PC-9 (cell line): ENCODE data around the gene LZTS3. TPM values are rescaled to one million over a fixed set of nuclear protein-coding genes. Genes with fewer than 3 reads are reported as not detected.

Experiments used
- BruUV-seq: library from RNA; stranded (reverse); fragments of 400-500 nt; replicated peaks from 2 replicates; lab custom pipeline; 2021; lab: Mats Ljungman, UMichigan
- CTCF ChIA-PET: fragments of 300-600 bp; sonication (Branson Sonifier 250); formaldehyde crosslinking; loops from one replicate; lab custom pipeline; 2022; ENCODE audit warnings: antibody characterized with exemption; lab: Charles Lee
- POLR2A ChIA-PET: fragments of 300-600 bp; sonication (Branson Sonifier 250); formaldehyde crosslinking; loops from one replicate; lab custom pipeline; 2022; ENCODE audit warnings: antibody characterized with exemption; ENCODE audit not compliant: unreplicated experiment; lab: Charles Lee
- DNase-seq, 2 experiments: peaks; one replicate each; pipeline versions ENCODE4 v3.0.0 to v3.0.0-alpha.2; 2015 to 2022; ENCODE audit warnings: mixed read lengths in 1 of 2
- H2AFZ ChIP-seq: fragments of 200-600 bp; sonication (generic); 2 replicates; pipeline ENCODE4 v1.8.1; 2017; ENCODE audit warnings: antibody characterized with exemption
- H3F3A ChIP-seq: fragments of 200-600 bp; sonication (generic); 2 replicates; pipeline ENCODE4 v1.8.1; 2017; ENCODE audit warnings: antibody characterized with exemption, mild to moderate bottlenecking, low read depth; ENCODE audit not compliant: insufficient read depth
- H3K27ac ChIP-seq: fragments of 200-600 bp; sonication (generic); 2 replicates; pipeline ENCODE4 v1.6.1; 2016; ENCODE audit warnings: mixed run types
- H3K27me3 ChIP-seq: fragments of 200-600 bp; sonication (generic); 2 replicates; pipeline ENCODE4 v1.6.1; 2016; ENCODE audit warnings: low read depth, mixed run types; ENCODE audit not compliant: insufficient read depth
- H3K36me3 ChIP-seq: fragments of 200-600 bp; sonication (generic); 2 replicates; pipeline ENCODE4 v1.6.1; 2016; ENCODE audit warnings: low read depth, mixed run types
- H3K4me1 ChIP-seq: fragments of 200-600 bp; sonication (generic); replicated peaks from 2 replicates; pipeline ENCODE4 v1.6.1; 2016; ENCODE audit warnings: mixed run types; ENCODE audit not compliant: insufficient read depth
- H3K4me2 ChIP-seq: fragments of 200-600 bp; sonication (generic); 2 replicates; pipeline ENCODE4 v1.6.1; 2017; ENCODE audit warnings: mixed run types
- H3K4me3 ChIP-seq: fragments of 200-600 bp; sonication (generic); 2 replicates; pipeline ENCODE4 v1.6.1; 2016; ENCODE audit warnings: mixed run types
- H3K79me2 ChIP-seq: fragments of 200-600 bp; sonication (generic); 2 replicates; pipeline ENCODE4 v1.6.1; 2017; ENCODE audit warnings: low read depth, mixed run types
- H3K9me2 ChIP-seq: fragments of 200-600 bp; sonication (generic); 2 replicates; pipeline ENCODE4 v1.8.1; 2017; ENCODE audit warnings: mild to moderate bottlenecking; ENCODE audit not compliant: insufficient read depth
- H3K9me3 ChIP-seq: fragments of 200-600 bp; sonication (generic); 2 replicates; pipeline ENCODE4 v1.8.1; 2016; ENCODE audit warnings: low read depth; ENCODE audit not compliant: insufficient read depth
- H4K20me1 ChIP-seq: fragments of 200-600 bp; sonication (generic); 2 replicates; pipeline ENCODE4 v1.8.1; 2017; ENCODE audit not compliant: insufficient read depth
- EZH2 ChIP-seq: fragments of 200-600 bp; sonication (generic); IDR thresholded peaks from 2 replicates; pipeline ENCODE4 v1.8.0; 2017; ENCODE audit warnings: antibody characterized with exemption, low read depth
- intact Hi-C: fragments of 100-400 bp; cut with micrococcal nuclease; formaldehyde crosslinking; loops from one replicate; pipeline ENCODE4 v1.10.0; 2022; ENCODE audit not compliant: unreplicated experiment
- total RNA-seq: library from RNA; stranded (reverse); gene quantifications from 2 replicates; pipeline ENCODE4 v1.2.3, GENCODE V29; 2021
- TF ChIP-seq, protein P1 (sequence below): fragments of 200-600 bp; sonication (generic); conservative IDR thresholded peaks from 2 replicates; pipeline ENCODE4 v1.6.1; 2017; ENCODE audit warnings: mixed run types, antibody characterized with exemption, mild to moderate bottlenecking, moderate library complexity

Gene LZTS3
- total RNA-seq, 1 experiment from 2014 or later: 10.4 TPM

DNA sequence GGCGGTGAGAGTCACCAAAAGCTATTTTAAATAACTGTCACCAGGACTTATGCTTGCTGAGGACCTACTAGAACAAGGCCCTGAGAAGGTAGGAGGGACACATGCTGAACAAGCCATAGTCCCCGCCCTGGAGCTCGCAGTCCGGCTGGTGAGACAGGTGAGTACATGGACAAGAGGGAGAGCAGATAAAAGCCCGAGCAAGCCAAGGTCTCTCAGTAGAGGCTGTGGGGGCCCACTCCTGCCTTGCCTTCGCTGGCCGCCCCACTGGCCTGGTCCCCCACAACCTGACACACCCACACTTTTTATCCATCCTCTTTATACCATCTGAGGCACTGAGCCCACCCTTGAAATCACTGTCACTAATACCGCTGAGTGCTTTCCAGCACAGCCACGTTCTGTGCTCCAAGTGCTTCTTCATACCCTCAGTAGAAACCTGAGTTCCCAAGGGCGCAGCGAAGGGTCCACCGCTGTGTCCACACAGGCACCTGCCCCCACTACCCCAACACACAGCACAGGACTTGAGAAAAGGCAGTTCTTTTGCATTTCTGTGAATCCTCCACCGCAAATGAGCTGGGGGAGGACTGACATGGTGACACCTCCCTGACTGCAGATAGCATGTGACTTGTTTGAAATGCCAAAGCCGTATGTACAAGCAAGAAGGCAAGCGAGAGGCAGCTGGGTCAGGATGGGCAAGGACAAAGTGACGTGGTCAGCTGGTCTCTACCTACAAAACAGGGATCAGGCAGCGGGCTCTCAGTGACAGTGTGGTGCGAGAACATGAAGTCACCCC is 19.1 kb upstream of the LZTS3 start:
- CTCF ChIA-PET: interaction anchor here (0.6 kb wide), 1 partner anchor 164 kb away, joined by 3 read pairs; no protein-coding TSS in a partner anchor
- no TSS peak for BruUV-seq
- H4K20me1 ChIP-seq: no peaks in the 10 kb centered on the region
- no peak overlapping the region for H3K27ac ChIP-seq
- TF ChIP-seq, protein P1, sequence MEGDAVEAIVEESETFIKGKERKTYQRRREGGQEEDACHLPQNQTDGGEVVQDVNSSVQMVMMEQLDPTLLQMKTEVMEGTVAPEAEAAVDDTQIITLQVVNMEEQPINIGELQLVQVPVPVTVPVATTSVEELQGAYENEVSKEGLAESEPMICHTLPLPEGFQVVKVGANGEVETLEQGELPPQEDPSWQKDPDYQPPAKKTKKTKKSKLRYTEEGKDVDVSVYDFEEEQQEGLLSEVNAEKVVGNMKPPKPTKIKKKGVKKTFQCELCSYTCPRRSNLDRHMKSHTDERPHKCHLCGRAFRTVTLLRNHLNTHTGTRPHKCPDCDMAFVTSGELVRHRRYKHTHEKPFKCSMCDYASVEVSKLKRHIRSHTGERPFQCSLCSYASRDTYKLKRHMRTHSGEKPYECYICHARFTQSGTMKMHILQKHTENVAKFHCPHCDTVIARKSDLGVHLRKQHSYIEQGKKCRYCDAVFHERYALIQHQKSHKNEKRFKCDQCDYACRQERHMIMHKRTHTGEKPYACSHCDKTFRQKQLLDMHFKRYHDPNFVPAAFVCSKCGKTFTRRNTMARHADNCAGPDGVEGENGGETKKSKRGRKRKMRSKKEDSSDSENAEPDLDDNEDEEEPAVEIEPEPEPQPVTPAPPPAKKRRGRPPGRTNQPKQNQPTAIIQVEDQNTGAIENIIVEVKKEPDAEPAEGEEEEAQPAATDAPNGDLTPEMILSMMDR: no peak
- no peak overlapping the region for H3K4me3 ChIP-seq
- POLR2A ChIA-PET: no interaction called here
- H3K4me1 ChIP-seq: no peaks in the 10 kb centered on the region
- no peaks in the 10 kb centered on the region for H3K9me3 ChIP-seq
- 0 out of 2 replicates have a peak, but pooled peaks cover 3% of the 10 kb centered on the region for H3K36me3 ChIP-seq
- no peaks in the 10 kb centered on the region for H3K79me2 ChIP-seq
- no peak overlapping the region for H3K4me2 ChIP-seq
- H3K9me2 ChIP-seq: no peaks in the 10 kb centered on the region
- intact Hi-C loops: no loop called here
- no peaks in the 10 kb centered on the region for H3K27me3 ChIP-seq
- H2AFZ ChIP-seq: no peak overlapping the region
- no peak for DNase-seq
- H3F3A ChIP-seq: no peaks in the 10 kb centered on the region

DNA sequence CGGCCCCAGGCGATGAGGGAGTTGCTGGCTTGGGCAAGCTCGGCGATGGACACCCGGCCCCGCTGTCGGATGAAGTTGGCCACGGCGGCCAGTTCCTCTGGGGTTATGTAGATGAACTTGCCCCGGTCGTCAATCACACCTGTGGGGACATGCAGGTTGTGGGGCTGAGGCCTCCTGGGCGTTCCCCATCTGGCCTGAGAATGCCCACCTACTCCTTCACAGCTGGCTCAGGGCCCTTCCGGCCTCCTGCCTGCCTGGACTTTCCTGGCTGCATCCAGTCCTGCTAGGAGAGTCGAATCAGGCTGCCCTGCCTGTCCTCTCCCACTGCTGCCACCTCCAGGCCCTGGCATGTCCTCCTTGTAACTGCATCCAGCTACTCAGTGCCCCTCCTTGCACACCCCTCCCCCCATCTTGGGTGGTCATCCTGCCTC is 17.3 kb upstream of the LZTS3 start:
- Histone ChIP-seq H3K9me3 (no peaks in the 10 kb centered on the region), H3K36me3 (0 out of 2 replicates have a peak, but pooled peaks cover 3% of the 10 kb centered on the region), H3K4me1 (no peaks in the 10 kb centered on the region), H3F3A (no peaks in the 10 kb centered on the region), H3K27me3 (no peaks in the 10 kb centered on the region), H3K27ac (no peak overlapping the region), H3K9me2 (no peaks in the 10 kb centered on the region), H3K4me2 (no peak overlapping the region), H3K79me2 (no peaks in the 10 kb centered on the region), H2AFZ (no peak overlapping the region), H4K20me1 (no peaks in the 10 kb centered on the region), H3K4me3 (no peak overlapping the region)
- ChIA-PET POLR2A (no interaction called here), CTCF (interaction anchor here (0.6 kb wide), 1 partner anchor 10 kb away, joined by 5 read pairs; no protein-coding TSS in a partner anchor)
- no peak for DNase-seq
- TF ChIP-seq, protein P1: no peak
- BruUV-seq: no TSS peak
- intact Hi-C loops: no loop called here

DNA sequence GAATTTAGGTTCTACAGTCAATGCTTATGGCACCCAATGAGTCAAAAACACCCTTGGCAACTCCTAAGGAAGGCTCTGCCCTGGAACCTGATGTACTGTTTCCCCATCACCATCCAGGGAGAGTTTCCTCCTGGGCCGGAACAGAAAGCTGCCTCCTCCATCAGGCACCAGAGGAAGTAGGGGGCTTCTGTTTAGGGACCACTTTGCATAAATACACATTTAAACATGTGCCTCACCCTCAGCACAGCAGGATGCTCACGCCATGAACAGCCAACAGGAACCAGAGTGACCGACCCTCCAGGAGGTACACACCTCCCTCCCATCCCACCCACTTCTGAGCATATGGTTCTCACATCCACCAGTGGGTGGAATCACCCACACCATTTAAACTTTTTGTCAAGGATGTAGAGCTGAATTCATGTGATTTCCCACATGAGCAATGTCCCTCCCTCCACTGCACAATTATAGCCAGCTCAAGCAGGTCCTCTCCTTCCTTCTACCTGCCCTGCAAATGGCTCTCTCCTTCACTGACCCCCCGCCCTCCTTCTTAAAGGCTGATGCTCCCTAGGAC is 16.3 kb upstream of the LZTS3 start:
- H3K27me3 ChIP-seq: no peaks in the 10 kb centered on the region
- H4K20me1 ChIP-seq: no peaks in the 10 kb centered on the region
- no peaks in the 10 kb centered on the region for H3K9me3 ChIP-seq
- H3K79me2 ChIP-seq: no peaks in the 10 kb centered on the region
- H3K4me1 ChIP-seq: no peaks in the 10 kb centered on the region
- no peak overlapping the region for H3K27ac ChIP-seq
- TF ChIP-seq EZH2: no peak
- POLR2A ChIA-PET: interaction anchor here (0.6 kb wide), 1 partner anchor 36 kb away, joined by 21 read pairs; no protein-coding TSS in a partner anchor
- intact Hi-C loops: no loop called here
- H3K4me3 ChIP-seq: no peak overlapping the region
- no peak overlapping the region for H3K4me2 ChIP-seq
- H3K9me2 ChIP-seq: no peaks in the 10 kb centered on the region
- H2AFZ ChIP-seq: no peak overlapping the region
- CTCF ChIA-PET: no interaction called here
- H3F3A ChIP-seq: 0 out of 2 replicates have a peak, but pooled peaks cover 2% of the 10 kb centered on the region
- BruUV-seq: no TSS peak
- 0 out of 2 replicates have a peak, but pooled peaks cover 3% of the 10 kb centered on the region for H3K36me3 ChIP-seq
- no peak for DNase-seq
